C1 segment of cervical spinal cord (tissue), 14 donors: ENCODE data around the gene DPAGT1.

Experiments
- DNase-seq, 14 donors: peaks; one replicate each; lab custom pipeline; 2025; lab: John Stamatoyannopoulos, UW

The DPAGT1 gene

GRCh38 chr11:119094816-119095065 lies 6.9 kb downstream of the DPAGT1 start:
- peak in 6 of 14 donors; percentile 53 to 85 (median 78) for DNase-seq

GRCh38 chr11:119093942-119094815 lies 7.5 kb downstream of the DPAGT1 start:
- peak in 9 of 14 donors; percentile 33 to 71 (median 37) for DNase-seq

- DNase-seq = peak in 3 of 14 donors; percentile 5 to 35 (median 7)
Measured at GRCh38 chr11:119092880-119093842, 8.5 kb downstream of the DPAGT1 start.

- DNase-seq = no peak
Measured at GRCh38 chr11:119091966-119092879, 9.4 kb downstream of the DPAGT1 start.

- no peak for DNase-seq
Measured at GRCh38 chr11:119091178-119091577, 10.5 kb downstream of the DPAGT1 start.

GRCh38 chr11:119089319-119089718 lies 12.3 kb downstream of the DPAGT1 start:
- DNase-seq = no peak

DNA sequence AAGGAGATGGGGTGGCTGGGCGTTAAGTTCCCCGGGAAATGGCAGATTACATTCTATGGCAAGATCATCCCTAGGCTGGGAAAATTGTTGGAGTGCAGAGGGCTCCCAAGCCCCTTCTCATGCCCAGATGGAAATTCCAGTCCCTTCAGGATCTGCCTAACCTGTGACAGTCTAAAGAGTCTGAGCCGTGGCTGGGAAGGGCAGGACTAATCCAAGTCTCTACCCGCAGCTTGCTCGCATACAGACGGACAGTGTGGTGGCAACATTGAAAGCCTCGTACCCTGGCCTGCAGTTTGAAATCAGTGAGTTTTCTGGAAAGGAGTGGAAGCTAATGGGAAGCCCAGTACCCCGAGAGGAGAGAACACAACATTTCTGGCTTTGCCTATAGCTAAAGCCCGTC lies 13.2 kb downstream of the DPAGT1 start:
- DNase-seq = no peak

DNA sequence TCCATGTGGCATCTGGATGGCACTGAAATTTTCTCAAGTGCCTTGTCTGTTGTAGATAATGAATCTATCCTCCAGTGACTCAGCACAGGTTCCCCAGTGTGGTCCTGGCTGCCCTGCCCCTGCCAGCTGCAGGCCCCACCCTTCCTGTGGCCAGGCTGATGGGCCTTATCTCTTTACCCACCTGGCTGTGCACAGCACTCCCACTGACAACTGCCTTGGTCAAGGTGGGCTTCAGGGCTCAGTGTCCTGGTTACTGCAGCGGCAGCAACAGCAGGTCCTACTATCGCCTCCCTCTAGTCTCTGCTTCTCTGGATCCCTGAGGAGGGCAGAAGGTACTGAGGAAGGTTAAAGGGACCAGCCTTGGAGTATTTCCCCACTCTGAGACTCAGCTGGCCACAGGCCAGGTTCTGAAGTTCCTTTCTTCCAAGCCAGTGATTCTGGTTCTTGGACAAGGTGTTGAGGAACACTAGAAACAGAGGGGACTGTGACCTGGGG lies 13.9 kb downstream of the DPAGT1 start:
- DNase-seq = no peak

DNA sequence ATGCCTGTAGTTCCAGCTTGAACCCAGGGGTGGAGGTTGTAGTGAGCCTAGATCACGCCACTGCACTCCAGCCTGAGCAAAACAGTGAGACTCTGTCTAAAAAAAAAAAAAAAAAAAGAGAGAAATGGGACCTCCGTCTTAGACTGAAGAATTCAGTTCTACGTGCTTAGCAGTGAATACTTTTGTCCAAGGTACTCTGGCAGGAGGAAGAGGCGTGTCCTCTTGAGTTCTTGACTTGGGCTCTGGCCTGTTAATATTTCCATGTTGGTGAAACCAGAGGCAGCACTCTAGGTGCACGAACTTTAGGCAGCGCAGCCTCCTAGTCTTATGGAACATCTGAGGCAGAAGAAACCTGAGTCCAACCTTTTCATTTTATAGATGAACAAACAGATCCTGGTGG lies 14.5 kb downstream of the DPAGT1 start:
- DNase-seq = no peak

GRCh38 chr11:119085437-119085847 lies 16.2 kb downstream of the DPAGT1 start:
- DNase-seq = no peak

DNA sequence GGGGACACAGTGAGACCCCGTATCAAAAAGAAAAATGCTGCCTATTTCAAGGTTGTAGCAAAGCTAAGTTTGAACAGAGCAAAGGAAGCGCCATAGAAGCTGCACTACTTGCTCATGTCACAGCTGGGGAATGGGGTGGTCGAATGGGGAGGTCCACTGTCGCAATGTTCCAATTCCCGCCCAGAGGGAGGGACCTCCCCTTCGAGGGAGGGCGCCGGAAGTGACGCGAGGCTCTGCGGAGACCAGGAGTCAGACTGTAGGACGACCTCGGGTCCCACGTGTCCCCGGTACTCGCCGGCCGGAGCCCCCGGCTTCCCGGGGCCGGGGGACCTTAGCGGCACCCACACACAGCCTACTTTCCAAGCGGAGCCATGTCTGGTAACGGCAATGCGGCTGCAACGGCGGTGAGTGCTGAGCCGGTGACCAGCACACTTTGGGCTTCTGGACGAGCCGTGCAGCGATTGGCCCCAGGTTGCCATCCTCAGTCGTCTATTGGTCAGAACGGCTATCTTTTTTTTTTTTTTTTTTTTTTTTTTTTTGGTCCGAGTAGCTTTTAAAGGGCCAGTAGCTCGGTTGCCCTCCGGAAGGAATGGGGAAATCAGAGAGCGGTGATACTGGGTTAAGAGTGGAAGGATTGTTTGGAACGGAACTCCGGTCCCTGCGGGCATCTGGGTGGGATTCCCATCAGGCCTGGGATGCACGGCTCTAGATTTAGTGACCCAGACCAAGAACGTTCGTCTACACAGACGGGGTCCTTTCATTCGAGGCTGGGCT lies 16.8 kb downstream of the DPAGT1 start, which contains the start of gene HMBS:
HMBS (plus strand) TSS at position 219 of the 774 bp plus-strand sequence; CDS start at position 372, 153 bp downstream.
- DNase-seq = peak; percentile 88 to 99 (median 96)

- DNase-seq = peak in 11 of 14 donors; percentile 17 to 60 (median 45)
Measured at GRCh38 chr11:119081682-119082260, 19.9 kb downstream of the DPAGT1 start.

DNA sequence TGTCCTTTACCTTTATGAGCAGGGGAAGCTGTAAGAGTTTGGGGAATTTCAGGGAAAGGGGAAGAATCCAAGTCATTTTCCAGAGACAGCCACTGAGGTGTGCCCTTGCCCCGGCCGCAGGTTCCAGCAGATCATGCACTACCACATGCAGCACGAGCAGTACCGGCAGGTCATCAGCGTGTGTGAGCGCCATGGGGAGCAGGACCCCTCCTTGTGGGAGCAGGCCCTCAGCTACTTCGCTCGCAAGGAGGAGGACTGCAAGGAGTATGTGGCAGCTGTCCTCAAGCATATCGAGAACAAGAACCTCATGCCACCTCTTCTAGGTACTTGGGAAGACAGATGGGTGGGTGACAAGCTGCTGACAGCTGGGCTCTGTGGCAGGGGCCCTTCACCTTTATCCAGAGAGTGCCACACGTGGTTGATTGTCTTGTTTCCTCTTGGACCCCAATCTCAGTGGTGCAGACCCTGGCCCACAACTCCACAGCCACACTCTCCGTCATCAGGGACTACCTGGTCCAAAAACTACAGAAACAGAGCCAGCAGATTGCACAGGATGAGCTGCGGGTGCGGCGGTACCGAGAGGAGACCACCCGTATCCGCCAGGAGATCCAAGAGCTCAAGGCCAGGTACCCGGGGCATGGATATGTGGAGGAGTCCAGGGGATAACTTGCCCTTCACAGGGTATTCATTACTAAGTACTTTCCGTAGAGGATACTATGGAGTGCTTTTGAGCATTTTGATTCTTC lies 22.8 kb downstream of the DPAGT1 start:
- no peak for DNase-seq

GRCh38 chr11:119077839-119078238 lies 23.8 kb downstream of the DPAGT1 start:
- no peak for DNase-seq

DNA sequence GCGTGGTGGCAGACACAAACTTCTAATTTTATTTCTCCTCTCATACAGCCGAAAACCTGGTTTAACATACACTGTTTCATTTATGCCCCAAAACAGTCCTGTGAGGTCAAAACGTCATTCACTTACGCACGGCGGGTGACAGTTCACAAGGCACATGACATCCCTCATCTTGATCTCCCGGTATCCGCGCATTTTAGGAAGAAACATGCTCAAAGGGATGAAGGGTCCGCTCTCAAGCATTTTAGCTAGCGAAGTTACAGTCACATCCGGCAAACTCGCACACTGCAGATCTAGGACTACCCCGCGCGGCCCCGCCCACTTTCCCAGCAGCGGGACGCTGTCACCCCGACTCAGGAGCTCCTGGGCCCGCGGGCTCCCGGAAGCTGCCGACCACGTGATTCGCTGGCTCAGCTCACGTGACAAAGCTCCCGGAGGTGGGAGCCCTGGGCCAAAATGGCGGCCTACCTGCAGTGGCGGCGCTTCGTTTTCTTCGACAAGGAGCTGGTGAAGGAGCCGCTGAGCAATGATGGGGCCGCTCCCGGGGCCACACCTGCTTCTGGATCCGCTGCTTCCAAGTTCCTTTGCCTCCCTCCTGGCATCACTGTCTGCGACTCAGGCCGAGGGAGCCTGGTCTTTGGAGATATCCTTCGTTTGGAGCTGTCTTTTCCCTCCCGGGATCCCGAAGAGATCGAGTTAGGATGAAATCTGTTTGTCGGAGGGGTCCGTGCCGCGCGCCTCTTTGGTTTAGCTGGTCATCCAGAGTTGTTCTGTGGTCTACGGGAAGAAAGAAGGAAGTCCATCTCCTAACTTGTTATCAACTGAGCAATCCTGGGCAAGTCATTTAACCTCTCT lies 34.1 kb downstream of the DPAGT1 start, which contains the start of gene VPS11:
VPS11 (plus strand) TSS at position 448 of the 852 bp plus-strand sequence; CDS start at position 454, 6 bp downstream.
- peak; percentile 75 to 97 (median 94) for DNase-seq

DNA sequence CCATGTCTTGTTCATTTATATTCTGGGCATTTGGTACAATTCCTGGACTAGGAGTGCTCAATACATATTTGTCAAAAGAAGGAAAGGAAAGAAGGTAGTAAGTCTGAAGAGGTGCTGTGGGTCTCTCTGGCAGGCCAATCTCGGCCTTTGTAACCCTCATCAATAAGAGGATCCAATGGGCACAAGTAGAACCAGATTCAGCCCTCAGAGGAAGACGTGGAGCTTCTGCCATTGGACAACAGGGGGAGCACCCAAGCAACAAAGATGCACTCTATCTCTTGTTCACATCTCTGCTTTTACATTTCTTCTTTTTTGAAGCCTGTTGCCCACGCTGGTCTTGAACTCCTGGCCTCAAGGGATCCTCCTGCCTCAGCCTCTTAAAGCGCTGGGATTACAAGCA lies 36.3 kb downstream of the DPAGT1 start:
- no peak for DNase-seq

DNA sequence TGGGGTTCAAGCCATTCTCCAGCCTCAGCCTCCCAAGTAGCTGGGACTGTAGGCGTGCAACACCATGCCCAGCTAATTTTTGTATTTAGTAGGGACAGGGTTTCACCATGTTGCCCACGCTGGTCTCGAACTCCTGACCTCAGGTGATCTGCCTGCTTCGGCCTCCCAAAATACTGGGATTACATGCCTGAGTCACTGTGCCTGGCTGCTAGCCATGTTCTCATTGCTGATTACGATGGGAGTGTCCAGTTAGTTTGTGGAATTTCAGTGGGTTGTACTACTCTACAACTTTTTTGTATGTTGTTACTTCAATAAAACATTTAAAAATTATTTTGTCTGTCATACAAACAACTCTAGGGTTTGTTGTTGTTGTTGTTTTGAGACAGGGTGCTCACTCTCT lies 38.9 kb downstream of the DPAGT1 start:
- DNase-seq = no peak

DNA sequence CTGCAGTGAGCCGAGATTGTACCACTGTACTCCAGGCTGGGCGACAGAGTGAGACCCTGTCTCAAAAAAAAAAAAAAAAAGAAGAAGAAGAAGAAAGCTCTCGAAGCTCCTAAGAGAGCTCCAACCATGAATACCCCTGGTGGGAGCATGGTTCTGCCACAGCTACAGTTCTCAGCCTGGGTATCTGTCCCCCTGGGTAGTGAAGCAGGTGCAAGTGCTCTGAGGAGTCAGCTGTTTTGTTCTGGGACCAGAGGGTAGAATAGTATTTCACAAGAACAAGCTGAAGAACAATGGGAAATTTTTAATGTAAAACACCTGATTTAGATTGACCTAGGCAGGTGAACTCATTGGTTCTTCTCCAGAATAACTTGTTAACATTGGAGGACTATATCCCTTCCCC lies 40.4 kb downstream of the DPAGT1 start:
- no peak for DNase-seq
